Nephron progenitor cell (in vitro differentiated cells): ENCODE measurements around the gene SPCS2.
"Not testable (repeated sequence)": the region's sequence is repeated elsewhere in the genome, so short reads cannot be mapped to it uniquely, and the experiment has no call there.

Experiments used
- DNase-seq: peaks from one replicate; pipeline ENCODE4 v3.0.0; 2021
- H3K27ac Mint-ChIP-seq: 2 replicates; pipeline ENCODE4 v1.8.0; 2021; ENCODE audit warnings: mild to moderate bottlenecking, moderate library complexity, mixed read lengths
- H3K27me3 Mint-ChIP-seq: 2 replicates; pipeline ENCODE4 v1.8.0; 2021; ENCODE audit warnings: mild to moderate bottlenecking, low read depth, mixed read lengths; ENCODE audit not compliant: poor library complexity
- H3K36me3 Mint-ChIP-seq: 2 replicates; pipeline ENCODE4 v1.8.0; 2021; ENCODE audit warnings: low read depth, mixed read lengths
- H3K4me1 Mint-ChIP-seq: 2 replicates; pipeline ENCODE4 v1.8.0; 2021; ENCODE audit warnings: mixed read lengths
- H3K4me3 Mint-ChIP-seq: 2 replicates; pipeline ENCODE4 v1.8.0; 2021; ENCODE audit warnings: mild to moderate bottlenecking, moderate library complexity, mixed read lengths
- H3K9me3 Mint-ChIP-seq: 2 replicates; pipeline ENCODE4 v1.8.0; 2021; ENCODE audit warnings: mild to moderate bottlenecking, moderate library complexity, mixed read lengths
- CTCF ChIP-seq: fragments of 200-600 bp; sonication (generic); IDR thresholded peaks from 2 replicates; pipeline ENCODE4 v1.5.0; 2021; ENCODE audit warnings: antibody characterized with exemption

SPCS2 gene

GRCh38 chr11:74984070-74984469 is 35.0 kb downstream of the SPCS2 start:
- H3K9me3 Mint-ChIP-seq = no peaks in the 10 kb centered on the region
- no peak overlapping the region for H3K4me3 Mint-ChIP-seq
- peaks cover 27% of the 10 kb centered on the region for H3K36me3 Mint-ChIP-seq
- H3K27me3 Mint-ChIP-seq = no peaks in the 10 kb centered on the region
- H3K27ac Mint-ChIP-seq = no peak overlapping the region
- no peak for TF ChIP-seq CTCF
- H3K4me1 Mint-ChIP-seq = no peaks in the 10 kb centered on the region
- no peak for DNase-seq

GRCh38 chr11:74984730-74985129 is 35.7 kb downstream of the SPCS2 start:
- no peak for TF ChIP-seq CTCF
- no peaks in the 10 kb centered on the region for H3K27me3 Mint-ChIP-seq
- DNase-seq = no peak
- no peak overlapping the region for H3K4me3 Mint-ChIP-seq
- H3K27ac Mint-ChIP-seq = no peak overlapping the region
- H3K36me3 Mint-ChIP-seq = peaks cover 20% of the 10 kb centered on the region
- no peaks in the 10 kb centered on the region for H3K9me3 Mint-ChIP-seq
- H3K4me1 Mint-ChIP-seq = peaks cover 6% of the 10 kb centered on the region

- H3K4me3 Mint-ChIP-seq = peak within 1 kb of the TSS; percentile 94
- H3K27ac Mint-ChIP-seq = peak within 1 kb of the TSS; percentile 89
- no peaks in the 10 kb centered on the region for H3K9me3 Mint-ChIP-seq
- peaks cover 13% of the 10 kb centered on the region for H3K4me1 Mint-ChIP-seq
- peak; percentile 81 for DNase-seq
- no peak for TF ChIP-seq CTCF
- no peaks in the 10 kb centered on the region for H3K27me3 Mint-ChIP-seq
- H3K36me3 Mint-ChIP-seq = no peaks in the 10 kb centered on the region
Measured at GRCh38 chr11:74988541-74989259, 39.6 kb downstream of the SPCS2 start, which contains the start of gene NEU3. NEU3 (plus strand) TSS chr11:74988933; CDS start chr11:74989061, 128 bp downstream.

- Mint-ChIP-seq H3K27ac (no peak overlapping the region), H3K9me3 (no peaks in the 10 kb centered on the region), H3K27me3 (no peaks in the 10 kb centered on the region), H3K36me3 (no peaks in the 10 kb centered on the region), H3K4me1 (peaks cover 13% of the 10 kb centered on the region), H3K4me3 (peak overlapping the region; percentile 94)
- DNase-seq = no peak
- TF ChIP-seq CTCF = no peak
Measured at GRCh38 chr11:74989260-74989638, 40.2 kb downstream of the SPCS2 start.

GRCh38 chr11:74990150-74990549 is 41.1 kb downstream of the SPCS2 start:
- not testable (repeated sequence) for DNase-seq, H3K9me3 Mint-ChIP-seq, H3K36me3 Mint-ChIP-seq, H3K27ac Mint-ChIP-seq, H3K27me3 Mint-ChIP-seq
- Mint-ChIP-seq H3K4me3 (peak overlapping the region; percentile 10), H3K4me1 (peaks cover 13% of the 10 kb centered on the region)

- H3K9me3 Mint-ChIP-seq = no peaks in the 10 kb centered on the region
- no peak for TF ChIP-seq CTCF
- no peak for DNase-seq
- no peak overlapping the region for H3K4me3 Mint-ChIP-seq
- H3K4me1 Mint-ChIP-seq = peaks cover 13% of the 10 kb centered on the region
- H3K27me3 Mint-ChIP-seq = no peaks in the 10 kb centered on the region
- H3K27ac Mint-ChIP-seq = no peak overlapping the region
- H3K36me3 Mint-ChIP-seq = peaks cover 13% of the 10 kb centered on the region
Measured at GRCh38 chr11:74990941-74991340, 41.9 kb downstream of the SPCS2 start.
